Esophagus muscularis mucosa (tissue), 3 donors: Measurements from ENCODE around the gene LBP.

ENCODE experiments used
- CTCF ChIP-seq, 3 experiments: fragments of 200-600 bp in 2 of 3; fragments of 450-650 bp in 1 of 3; sonication (generic) in 2 of 3; IDR thresholded peaks; one replicate each; pipeline ENCODE4 v1.5.1; 2017 to 2019; ENCODE audit warnings: antibody characterized with exemption in 3 of 3, mild to moderate bottlenecking in 2 of 3, moderate library complexity in 1 of 3
- EP300 ChIP-seq: sonication (generic); formaldehyde crosslinking; IDR thresholded peaks from one replicate; pipeline ENCODE4 v1.6.1; 2017; ENCODE audit warnings: antibody characterized with exemption

GRCh38 chr20:38326309-38326708 is 20.0 kb upstream of the LBP start:
- TF ChIP-seq CTCF (IDR thresholded peaks at IDR 0.05) (no peak), EP300 (no peak)
